GM18861 (cell line): Measurements from ENCODE around the gene PTPRM.

ENCODE experiments used
- ATAC-seq: cut with Tn5 transposase; IDR thresholded peaks from one replicate; pipeline ENCODE4 v1.9.1; 2021; ENCODE audit not compliant: unreplicated experiment

Gene PTPRM

DNA sequence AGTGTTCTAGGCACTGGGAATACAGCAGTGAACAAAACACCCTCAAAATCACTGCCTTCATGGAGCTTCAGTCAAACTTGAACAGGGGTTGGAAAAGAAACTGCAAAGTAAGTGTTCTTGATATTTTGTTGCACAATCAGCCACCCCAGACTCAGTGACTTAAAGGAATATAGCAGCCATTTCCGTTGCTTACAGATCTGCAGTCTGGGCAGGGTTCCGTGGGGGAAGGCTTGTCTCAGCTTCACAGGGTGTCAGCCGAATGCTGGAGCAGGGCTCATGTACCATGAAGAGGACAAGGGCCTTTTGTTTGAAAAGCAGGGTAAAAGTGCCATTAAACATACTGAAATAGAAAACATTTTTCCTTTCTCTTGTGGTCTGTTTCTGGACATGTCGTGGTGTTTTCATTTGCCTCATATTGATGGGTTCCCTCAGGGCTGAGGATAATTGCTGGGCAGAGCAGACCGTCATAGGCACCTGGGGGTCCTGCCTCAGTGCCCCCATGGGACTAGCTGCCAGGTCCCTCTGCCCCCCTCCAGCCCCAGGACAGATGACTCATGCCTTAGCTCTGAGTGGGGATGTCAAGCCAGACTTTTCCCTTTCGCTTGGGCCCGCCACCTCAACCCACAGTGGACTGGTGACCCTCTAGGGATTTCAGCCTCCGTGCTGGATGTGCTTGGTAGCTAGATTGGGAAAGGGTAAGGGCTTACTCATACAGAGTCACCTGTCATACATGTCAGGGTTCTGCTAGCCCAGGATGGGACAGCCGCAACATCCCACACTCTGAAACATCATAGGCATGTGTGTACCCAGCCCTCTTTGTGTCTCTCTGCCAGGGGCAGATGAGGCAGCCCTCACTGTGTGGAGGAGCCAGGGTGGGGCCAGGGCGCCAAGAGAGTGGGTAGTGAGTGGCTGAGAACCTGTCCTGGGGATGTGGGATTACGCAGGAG, 96.5 kb downstream of the PTPRM start:
- ATAC-seq, result no peak

- ATAC-seq, result no peak
Observed at GRCh38 chr18:7666195-7666776, 99.2 kb downstream of the PTPRM start.

DNA sequence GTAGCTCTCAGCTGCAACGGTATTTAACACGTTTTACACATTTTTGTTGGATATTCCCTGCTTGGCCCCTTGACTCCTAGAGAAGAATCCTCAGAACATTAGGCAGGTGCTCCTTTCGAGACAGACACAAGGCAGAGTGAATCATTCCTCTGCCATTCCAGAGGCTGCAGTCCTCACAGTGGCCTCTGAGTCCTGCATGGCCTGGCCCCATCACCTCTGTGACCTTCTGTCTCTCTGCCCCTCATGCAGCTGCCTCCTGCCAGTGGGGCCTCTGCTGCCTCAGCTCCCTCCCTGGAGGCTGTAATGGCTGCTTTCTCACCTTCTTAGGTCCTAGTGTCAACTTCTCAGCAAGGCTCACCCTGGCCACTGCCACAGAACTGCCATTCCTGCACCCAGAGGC, 101.3 kb downstream of the PTPRM start:
- ATAC-seq, result no peak

DNA sequence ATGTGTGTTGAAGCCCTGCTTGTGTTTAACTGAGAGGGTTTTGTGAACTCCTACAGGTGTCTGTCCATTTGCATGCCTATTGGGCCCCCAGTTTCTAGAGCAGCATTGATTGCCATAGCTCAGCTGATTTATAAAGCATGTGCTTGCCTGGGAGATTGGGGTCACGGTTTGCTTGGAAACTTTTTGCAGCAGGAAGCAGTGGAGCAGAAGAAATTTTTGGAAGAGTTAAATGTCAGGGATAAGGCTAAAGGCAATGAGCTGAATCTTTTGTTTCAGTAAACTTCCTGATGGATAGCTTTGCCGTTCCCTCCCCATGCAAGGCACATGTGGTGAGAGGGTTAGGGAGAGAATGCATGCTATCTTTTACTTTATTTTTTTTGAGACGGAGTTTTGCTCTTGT, 102.2 kb downstream of the PTPRM start:
- no peak for ATAC-seq

DNA sequence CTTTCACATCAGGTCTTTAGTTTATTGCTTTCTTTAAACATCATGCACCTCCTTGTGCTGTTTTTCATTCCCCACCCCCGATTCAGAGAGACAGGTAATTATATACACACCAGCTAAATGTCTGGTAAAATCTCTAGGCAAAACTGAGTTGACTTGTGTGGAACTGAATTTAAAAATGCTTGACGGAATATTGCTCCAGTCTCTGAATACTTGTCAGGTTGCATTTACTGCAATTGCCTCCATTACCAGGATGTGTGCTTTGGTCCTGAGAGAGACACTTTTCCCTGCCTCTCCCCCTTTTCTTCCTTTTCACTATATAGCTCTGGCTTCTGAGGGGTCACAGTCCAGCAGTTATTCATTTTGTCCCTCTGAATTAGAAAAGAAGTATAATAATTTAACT, 104.0 kb downstream of the PTPRM start:
- no peak for ATAC-seq

DNA sequence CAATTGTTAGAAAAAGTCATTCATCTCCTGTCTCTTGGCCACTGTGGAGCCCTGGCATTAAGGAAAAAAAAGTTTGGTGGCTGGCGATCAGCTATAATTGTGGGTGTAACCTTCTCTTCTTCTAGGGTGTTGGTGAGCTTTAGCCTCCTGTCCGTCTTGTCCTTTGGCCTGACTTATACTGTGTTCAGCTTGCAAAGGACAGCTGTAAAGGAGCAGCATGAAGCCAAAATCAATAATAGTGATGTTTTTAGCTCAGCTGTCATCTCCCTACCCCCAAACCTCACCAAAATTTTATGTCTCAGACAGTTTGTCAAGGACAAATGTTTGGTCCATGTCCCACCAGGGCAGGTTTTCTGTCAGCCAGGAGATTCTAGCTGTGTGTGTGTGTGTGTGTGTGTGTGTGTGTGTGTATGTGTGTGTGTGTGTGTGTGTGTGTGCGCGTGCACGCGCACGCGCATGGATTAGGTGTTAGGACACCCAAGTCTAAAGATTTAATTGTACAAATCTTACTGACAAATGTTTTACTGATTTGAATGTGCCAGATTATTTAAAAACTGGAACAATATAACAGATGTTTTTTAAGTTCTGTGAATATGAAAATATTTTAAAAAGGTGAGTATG, 109.2 kb downstream of the PTPRM start:
- ATAC-seq, result no peak

DNA sequence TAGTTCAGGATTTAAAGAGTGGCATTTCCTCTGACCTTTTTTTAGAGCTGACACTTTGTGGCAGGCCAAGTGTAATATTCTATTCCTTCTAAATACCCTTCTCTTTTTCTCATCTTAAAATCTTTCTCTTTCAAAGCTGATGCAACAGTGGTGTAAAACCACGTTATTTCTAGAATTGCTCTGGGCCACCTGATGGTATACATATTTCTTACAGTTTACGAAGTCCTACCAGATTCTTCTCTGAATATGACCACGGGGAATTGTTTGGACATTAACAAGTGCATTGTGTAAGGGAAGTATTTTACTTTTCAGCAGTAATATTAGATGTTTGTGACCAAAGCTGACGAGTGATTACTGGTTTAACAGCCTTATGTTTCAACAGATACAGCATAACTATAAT, 109.9 kb downstream of the PTPRM start:
- ATAC-seq, result no peak

DNA sequence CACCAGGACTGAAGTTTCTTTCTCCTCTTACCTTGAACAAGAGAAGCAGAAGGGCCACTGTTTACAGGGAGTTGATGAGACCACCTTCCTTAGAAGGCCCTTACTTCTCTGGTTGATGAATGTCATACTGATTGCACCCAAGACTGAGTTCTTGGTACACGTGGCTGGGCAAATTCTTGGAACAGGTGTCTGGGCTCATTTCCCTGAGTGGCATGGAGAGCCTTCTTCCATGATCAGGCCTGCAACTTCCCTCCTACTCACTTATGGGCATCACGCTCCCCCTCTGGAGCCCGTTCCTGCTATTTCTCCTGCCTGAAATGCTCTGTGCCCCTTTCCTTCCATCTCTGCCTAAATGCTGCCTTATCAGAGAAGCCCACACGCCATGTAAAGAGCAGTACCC, 110.3 kb downstream of the PTPRM start:
- ATAC-seq, result no peak

DNA sequence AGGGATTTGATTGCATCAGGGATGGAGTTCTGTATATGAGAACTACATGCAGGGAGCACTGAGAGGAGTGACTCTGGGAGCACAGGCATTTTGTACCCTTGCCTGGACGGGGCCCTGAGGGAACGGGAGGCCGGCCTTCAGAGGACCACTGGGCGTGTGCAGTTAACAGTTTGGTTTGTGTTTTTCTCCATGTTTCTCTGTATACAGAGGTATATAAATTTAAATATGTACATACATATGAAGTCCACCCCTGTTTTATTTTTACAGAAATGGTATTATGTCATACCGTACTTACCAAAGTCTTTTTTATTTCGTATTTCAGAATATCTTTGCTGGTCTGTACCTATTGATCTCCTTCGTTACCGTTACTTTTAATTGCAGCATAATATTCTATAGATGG, 111.3 kb downstream of the PTPRM start:
- ATAC-seq, result no peak

DNA sequence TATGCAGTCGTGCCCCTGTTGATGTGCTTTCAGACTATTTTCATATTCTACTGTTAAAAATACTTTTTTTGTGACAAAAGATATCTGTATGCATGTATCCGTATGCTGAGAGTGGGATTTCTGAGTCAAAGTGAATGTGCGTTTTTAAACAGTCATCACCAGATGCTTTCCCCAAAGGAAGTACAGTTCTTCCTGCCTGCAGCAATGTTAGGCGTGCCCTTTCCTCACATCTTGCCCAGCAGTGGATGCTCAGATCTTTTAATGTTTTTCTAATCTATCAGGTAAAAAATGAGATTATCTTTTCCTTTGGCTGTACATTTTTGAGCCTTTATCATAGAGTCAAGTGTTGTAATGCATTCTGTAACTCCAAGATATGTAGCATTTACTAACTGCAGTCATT, 111.7 kb downstream of the PTPRM start:
- ATAC-seq, result no peak

DNA sequence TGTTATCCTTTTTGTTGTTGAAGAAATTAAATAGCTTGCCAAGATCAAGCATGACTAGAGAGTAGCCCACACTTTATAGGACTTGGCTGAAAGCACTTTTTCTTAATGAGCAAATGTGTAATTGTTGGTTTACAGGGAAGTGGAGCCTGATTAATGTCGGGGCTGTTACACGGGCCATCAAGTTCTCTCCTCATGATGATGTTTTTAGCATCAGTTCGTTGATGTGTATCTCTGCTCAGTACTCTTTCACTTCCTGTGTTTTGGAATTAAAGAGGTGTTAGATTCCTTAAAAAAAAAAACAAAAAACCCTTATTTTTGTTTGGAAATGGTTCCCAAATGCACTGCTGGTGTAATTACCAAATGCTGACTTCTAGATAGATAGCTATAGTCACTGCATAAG, 114.2 kb downstream of the PTPRM start:
- ATAC-seq, result no peak

GRCh38 chr18:7682321-7682720, 115.2 kb downstream of the PTPRM start:
- ATAC-seq, result no peak

- ATAC-seq, result no peak
Observed at GRCh38 chr18:7683753-7684152, 116.6 kb downstream of the PTPRM start.

- ATAC-seq, result no peak
Observed at GRCh38 chr18:7684357-7684756, 117.2 kb downstream of the PTPRM start.

DNA sequence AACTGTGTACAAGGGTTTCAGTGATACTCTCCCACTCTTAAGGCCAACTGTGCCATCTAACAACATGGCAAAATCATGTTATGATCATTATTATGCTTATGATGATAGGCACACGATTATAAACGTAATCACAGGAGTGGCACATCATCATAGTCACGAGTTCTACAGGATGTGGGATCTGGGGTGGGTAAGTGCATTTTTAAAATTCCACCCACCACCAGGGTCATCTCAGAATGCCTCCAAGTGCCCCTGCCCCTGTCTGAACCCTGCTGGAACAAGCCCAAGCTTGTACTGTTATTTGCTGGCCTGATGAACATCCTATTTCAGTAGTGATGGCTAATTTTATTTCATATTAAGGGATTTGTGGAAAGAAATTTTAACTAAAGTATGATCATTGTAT, 117.8 kb downstream of the PTPRM start:
- ATAC-seq, result no peak

GRCh38 chr18:7686278-7686677, 119.2 kb downstream of the PTPRM start:
- ATAC-seq, result no peak

- no peak for ATAC-seq
Observed at GRCh38 chr18:7688580-7688979, 121.5 kb downstream of the PTPRM start.

- no peak for ATAC-seq
Observed at GRCh38 chr18:7691206-7691605, 124.1 kb downstream of the PTPRM start.

DNA sequence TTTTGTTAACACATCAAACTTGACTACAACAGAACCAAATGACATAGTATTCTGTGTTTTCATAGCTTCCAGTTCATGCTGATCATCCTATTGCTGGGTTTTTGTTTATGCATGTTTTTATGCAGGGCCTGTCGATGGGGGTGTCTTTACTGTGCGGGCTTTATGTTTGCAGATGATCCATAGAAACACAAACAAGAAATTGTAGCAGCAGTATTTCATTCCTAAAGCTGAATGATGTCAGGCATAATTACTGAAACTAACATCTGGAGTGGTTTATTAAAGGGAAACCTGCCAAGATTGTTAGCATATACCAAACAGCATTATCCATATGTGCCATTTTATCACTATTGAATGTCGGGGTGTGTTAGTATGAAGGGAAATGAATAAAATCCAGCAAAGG, 129.7 kb downstream of the PTPRM start:
- ATAC-seq, result no peak

- ATAC-seq, result no peak
Observed at GRCh38 chr18:7697306-7697705, 130.2 kb downstream of the PTPRM start.

- no peak for ATAC-seq
Observed at GRCh38 chr18:7711495-7711894, 144.4 kb downstream of the PTPRM start.

- ATAC-seq, result no peak
Observed at GRCh38 chr18:7720395-7720794, 153.3 kb downstream of the PTPRM start.
